Osteoblast (primary cell): ENCODE data around the gene CUX1. TPM values are rescaled to one million over a fixed set of nuclear protein-coding genes. Genes with fewer than 3 reads are reported as not detected.

Experiments used
- DNase-seq: peaks from one replicate; pipeline ENCODE4 v3.0.0; 2011; ENCODE audit warnings: low spot score, mixed read lengths; ENCODE audit not compliant: insufficient read length; ENCODE audit errors: missing footprints
- H2AFZ ChIP-seq: 2 replicates; pipeline ENCODE4 v1.6.0; 2011; ENCODE audit warnings: mild to moderate bottlenecking, low read length
- H3K27ac ChIP-seq: 2 replicates; pipeline ENCODE4 v1.5.1; 2011; ENCODE audit warnings: mild to moderate bottlenecking, low read depth, low read length, moderate library complexity
- H3K27me3 ChIP-seq: 2 replicates; pipeline ENCODE4 v1.6.0; 2012; ENCODE audit warnings: mild to moderate bottlenecking, control low read depth, inconsistent platforms, low read length, moderate library complexity; ENCODE audit not compliant: insufficient read depth
- H3K36me3 ChIP-seq: 2 replicates; pipeline ENCODE4 v1.5.1; 2011; ENCODE audit warnings: mild to moderate bottlenecking, low read length, control low read depth, moderate library complexity; ENCODE audit not compliant: insufficient read depth
- H3K4me1 ChIP-seq: 2 replicates; pipeline ENCODE4 v1.5.1; 2011; ENCODE audit warnings: mild to moderate bottlenecking, low read length, control low read depth, moderate library complexity; ENCODE audit not compliant: insufficient read depth
- H3K4me2 ChIP-seq: 2 replicates; pipeline ENCODE4 v1.6.0; 2011; ENCODE audit warnings: mild to moderate bottlenecking, low read length; ENCODE audit not compliant: insufficient read depth
- H3K4me3 ChIP-seq: fragments of 200-600 bp; sonication (generic); 3 replicates; pipeline ENCODE4 v1.5.1; 2012; ENCODE audit warnings: mild to moderate bottlenecking, low read length, inconsistent platforms; ENCODE audit not compliant: insufficient read depth
- H3K79me2 ChIP-seq: 2 replicates; pipeline ENCODE4 v1.6.0; 2012; ENCODE audit warnings: mild to moderate bottlenecking, low read length, control low read depth, inconsistent platforms; ENCODE audit not compliant: insufficient read depth
- H3K9me3 ChIP-seq: 2 replicates; pipeline ENCODE4 v1.5.1; 2011; ENCODE audit warnings: low read depth, low read length, control low read depth
- H4K20me1 ChIP-seq: 2 replicates; pipeline ENCODE4 v1.6.0; 2012; ENCODE audit warnings: mild to moderate bottlenecking, low read length, control low read depth; ENCODE audit not compliant: insufficient read depth
- CTCF ChIP-seq: IDR thresholded peaks from 2 replicates; pipeline ENCODE4 v1.5.1; 2011; ENCODE audit warnings: mild to moderate bottlenecking, low read depth, low read length, moderate library complexity; ENCODE audit errors: extremely low read depth
- total RNA-seq: library from RNA; depleted of rRNA; stranded (reverse); fragments of >200 nt; gene quantifications from 2 replicates; pipeline ENCODE4 v1.2.3, GENCODE V29; 2012

Gene CUX1
- total RNA-seq, 1 donor, result 41.6 TPM

GRCh38 chr7:101915000-101915399 is 97.6 kb downstream of the CUX1 start:
- peaks cover 25% of the 10 kb centered on the region for H4K20me1 ChIP-seq
- peaks cover 46% of the 10 kb centered on the region for H3K79me2 ChIP-seq

GRCh38 chr7:101916041-101916800 is 98.8 kb downstream of the CUX1 start:
- no peaks in the 10 kb centered on the region for H3K9me3 ChIP-seq
- H3K4me3 ChIP-seq, result no peak overlapping the region
- H3K4me1 ChIP-seq, result peaks cover 5% of the 10 kb centered on the region
- no peak overlapping the region for H3K27ac ChIP-seq
- peaks cover 22% of the 10 kb centered on the region for H4K20me1 ChIP-seq
- peaks cover 46% of the 10 kb centered on the region for H3K79me2 ChIP-seq
- H3K27me3 ChIP-seq, result no peaks in the 10 kb centered on the region
- H2AFZ ChIP-seq, result no peak overlapping the region
- peaks cover 27% of the 10 kb centered on the region for H3K36me3 ChIP-seq
- H3K4me2 ChIP-seq, result no peak overlapping the region
- no peak for TF ChIP-seq CTCF
- no peak for DNase-seq

More at GRCh38 chr7:101915000-101915399, 97.6 kb downstream of the CUX1 start:
- H3K27ac ChIP-seq, result no peak overlapping the region
- no peaks in the 10 kb centered on the region for H3K27me3 ChIP-seq
- TF ChIP-seq CTCF, result no peak
- H3K9me3 ChIP-seq, result no peaks in the 10 kb centered on the region
- H3K4me3 ChIP-seq, result no peak overlapping the region
- no peak overlapping the region for H3K4me2 ChIP-seq
- no peak for DNase-seq
- peaks cover 5% of the 10 kb centered on the region for H3K4me1 ChIP-seq
- no peak overlapping the region for H2AFZ ChIP-seq
- peaks cover 27% of the 10 kb centered on the region for H3K36me3 ChIP-seq

- Histone ChIP-seq H3K4me1 (peaks cover 5% of the 10 kb centered on the region), H3K79me2 (peaks cover 40% of the 10 kb centered on the region), H3K27ac (no peak overlapping the region), H4K20me1 (peaks cover 15% of the 10 kb centered on the region), H3K9me3 (no peaks in the 10 kb centered on the region), H3K36me3 (peaks cover 27% of the 10 kb centered on the region), H3K4me3 (no peak overlapping the region), H3K27me3 (no peaks in the 10 kb centered on the region), H2AFZ (no peak overlapping the region), H3K4me2 (no peak overlapping the region)
- DNase-seq, result no peak
- TF ChIP-seq CTCF, result no peak
These were observed 99.5 kb downstream of the CUX1 start for GRCh38 chr7:101916876-101917275.

- TF ChIP-seq CTCF, result no peak
- peaks cover 27% of the 10 kb centered on the region for H3K36me3 ChIP-seq
- H3K27me3 ChIP-seq, result no peaks in the 10 kb centered on the region
- H2AFZ ChIP-seq, result no peak overlapping the region
- H3K4me3 ChIP-seq, result no peak overlapping the region
- no peak overlapping the region for H3K4me2 ChIP-seq
- DNase-seq, result no peak
- peaks cover 15% of the 10 kb centered on the region for H4K20me1 ChIP-seq
- H3K9me3 ChIP-seq, result no peaks in the 10 kb centered on the region
- peaks cover 37% of the 10 kb centered on the region for H3K79me2 ChIP-seq
- peaks cover 10% of the 10 kb centered on the region for H3K4me1 ChIP-seq
- no peak overlapping the region for H3K27ac ChIP-seq
These were observed 100.1 kb downstream of the CUX1 start for GRCh38 chr7:101917566-101917965.
